Right ventricle myocardium inferior (tissue), 1 donor: ENCODE measurements around the gene DENND6B. TPM values are rescaled to one million over a fixed set of nuclear protein-coding genes. Genes with fewer than 3 reads are reported as not detected.
"Not testable (repeated sequence)": the region's sequence is repeated elsewhere in the genome, so short reads cannot be mapped to it uniquely, and the experiment has no call there.

Experiments used
- ATAC-seq: fragments of 200-7000 bp; cut with Tn5 transposase; one replicate; pipeline ENCODE4 v1.9.1; 2020; ENCODE audit warnings: mild to moderate bottlenecking, moderate library complexity
- DNase-seq: peaks from one replicate; pipeline ENCODE4 v3.0.0; 2021; ENCODE audit errors: missing footprints
- intact Hi-C: fragments of 100-400 bp; cut with DNase I; formaldehyde crosslinking; loops from one replicate; pipeline ENCODE4 v1.11.0; 2022
- total RNA-seq: library from RNA; stranded (reverse); fragmentation: NEBNext Ultra II Directional; extraction: Animal tissue kit (Norgen Biotek cat#: 25700); gene quantifications from one replicate; pipeline ENCODE4 v1.2.1, GENCODE V29; 2021
- donor health status: DM: no; HTN: yes; CAD: no; lungs with severe emphysema.

DENND6B gene
- total RNA-seq, 1 donor from 2014 or later: 1.7 TPM

- ATAC-seq (no peak), DNase-seq (no peak)
- intact Hi-C loops: no loop called here
Observed at GRCh38 chr22:50281384-50281760, 45.4 kb downstream of the DENND6B start.

- intact Hi-C loops: no loop called here
- no peak for ATAC-seq
- no peak for DNase-seq
Observed at GRCh38 chr22:50280708-50281383, 46.0 kb downstream of the DENND6B start.

- ATAC-seq (no peak), DNase-seq (no peak)
- intact Hi-C loops: no loop called here
Observed at GRCh38 chr22:50280022-50280707, 46.6 kb downstream of the DENND6B start.

- DNase-seq (no peak), ATAC-seq (no peak)
- intact Hi-C loops: no loop called here
Observed at GRCh38 chr22:50278956-50279619, 47.7 kb downstream of the DENND6B start.

GRCh38 chr22:50278461-50278860 is 48.4 kb downstream of the DENND6B start:
- no peak for ATAC-seq

GRCh38 chr22:50277761-50278160 is 49.1 kb downstream of the DENND6B start:
- no peak for ATAC-seq
- intact Hi-C loops: no loop called here
- DNase-seq: no peak

More at GRCh38 chr22:50278461-50278860, 48.4 kb downstream of the DENND6B start:
- intact Hi-C loops: no loop called here
- DNase-seq: no peak

GRCh38 chr22:50276143-50276542 is 50.7 kb downstream of the DENND6B start:
- intact Hi-C loops: loop anchor here (1.0 kb wide), 2 partner anchors 51 to 66 kb away; partner anchors contain the start of gene DENND6B
- ATAC-seq (peak; percentile 82), DNase-seq (peak; percentile 85)

GRCh38 chr22:50275181-50276055 is 51.4 kb downstream of the DENND6B start:
- intact Hi-C loops: loop anchor here (1.0 kb wide), 2 partner anchors 52 to 67 kb away; partner anchors contain the start of gene DENND6B

GRCh38 chr22:50274771-50275170 is 52.0 kb downstream of the DENND6B start:
- ATAC-seq: no peak
- intact Hi-C loops: loop anchor here (5.0 kb wide), 1 partner anchor 33 kb away; the partner anchor contains the start of gene PLXNB2
- no peak for DNase-seq

More at GRCh38 chr22:50275181-50276055, 51.4 kb downstream of the DENND6B start:
- DNase-seq (no peak), ATAC-seq (no peak)

- no peak for DNase-seq
- intact Hi-C loops: loop anchor here (5.0 kb wide), 1 partner anchor 33 kb away; the partner anchor contains the start of gene PLXNB2
- peak; percentile 42 for ATAC-seq
Observed at GRCh38 chr22:50274311-50274710, 52.5 kb downstream of the DENND6B start.

GRCh38 chr22:50273781-50274180 is 53.0 kb downstream of the DENND6B start:
- not testable (repeated sequence) for ATAC-seq, DNase-seq
- intact Hi-C loops: loop anchor here (5.0 kb wide), 1 partner anchor 34 kb away; the partner anchor contains the start of gene PLXNB2

GRCh38 chr22:50273352-50273751 is 53.5 kb downstream of the DENND6B start:
- not testable (repeated sequence) for DNase-seq, ATAC-seq
- intact Hi-C loops: loop anchor here (5.0 kb wide), 1 partner anchor 34 kb away; the partner anchor contains the start of gene PLXNB2

GRCh38 chr22:50272044-50272802 is 54.6 kb downstream of the DENND6B start:
- DNase-seq: no peak
- ATAC-seq: no peak
- intact Hi-C loops: loop anchor here (5.0 kb wide), 1 partner anchor 35 kb away; the partner anchor contains the start of gene PLXNB2

GRCh38 chr22:50271519-50271970 is 55.3 kb downstream of the DENND6B start:
- peak; percentile 23 for ATAC-seq
- DNase-seq: peak; percentile 82
- intact Hi-C loops: loop anchor here (2.0 to 5.0 kb wide), 2 partner anchors 19 to 36 kb away; partner anchors contain the start of gene PLXNB2

GRCh38 chr22:50270666-50271394 is 56.0 kb downstream of the DENND6B start:
- peak; percentile 55 for ATAC-seq
- intact Hi-C loops: loop anchor here (2.0 to 5.0 kb wide), 2 partner anchors 18 to 36 kb away; partner anchors contain the start of gene PLXNB2
- DNase-seq: peak; percentile 87

- intact Hi-C loops: loop anchor here (2.0 to 5.0 kb wide), 2 partner anchors 17 to 37 kb away; partner anchors contain the start of gene PLXNB2
- peak; percentile 18 for ATAC-seq
- no peak for DNase-seq
Observed at GRCh38 chr22:50269970-50270665, 56.7 kb downstream of the DENND6B start, which contains the start of gene MAPK11. MAPK11 (minus strand) TSS chr22:50270380; CDS start chr22:50270292, 88 bp downstream.
